HG02610 (cell line): Measurements from ENCODE around the gene ATP2A3.

Source experiments
- ATAC-seq: cut with Tn5 transposase; IDR thresholded peaks from one replicate; pipeline ENCODE4 v1.9.1; 2021; ENCODE audit warnings: mild to moderate bottlenecking, moderate library complexity; ENCODE audit not compliant: unreplicated experiment

ATP2A3 gene

GRCh38 chr17:3974138-3974687 is 10.0 kb upstream of the ATP2A3 start:
- ATAC-seq, result no peak

- no peak for ATAC-seq
Measured at GRCh38 chr17:3973495-3974137, 9.4 kb upstream of the ATP2A3 start.

GRCh38 chr17:3972931-3973330 is 8.7 kb upstream of the ATP2A3 start:
- ATAC-seq, result no peak

GRCh38 chr17:3972281-3972731 is 8.1 kb upstream of the ATP2A3 start:
- no peak for ATAC-seq

GRCh38 chr17:3970668-3971067 is 6.4 kb upstream of the ATP2A3 start:
- ATAC-seq, result no peak

GRCh38 chr17:3969963-3970362 is 5.7 kb upstream of the ATP2A3 start:
- no peak for ATAC-seq

GRCh38 chr17:3968886-3969524 is 4.8 kb upstream of the ATP2A3 start:
- ATAC-seq, result no peak

- no peak for ATAC-seq
Measured at GRCh38 chr17:3968015-3968414, 3.8 kb upstream of the ATP2A3 start.

GRCh38 chr17:3966720-3967363 is 2.6 kb upstream of the ATP2A3 start:
- ATAC-seq, result no peak

GRCh38 chr17:3965118-3965800 is 1.0 kb upstream of the ATP2A3 start:
- ATAC-seq, result peak; percentile 41

- ATAC-seq, result no peak
Measured at GRCh38 chr17:3963237-3964201, 718 bp downstream of the ATP2A3 start.

- ATAC-seq, result no peak
Measured at GRCh38 chr17:3962965-3963236, 1.3 kb downstream of the ATP2A3 start.

GRCh38 chr17:3962217-3962964 is 1.8 kb downstream of the ATP2A3 start:
- ATAC-seq, result no peak

GRCh38 chr17:3961564-3962047 is 2.6 kb downstream of the ATP2A3 start:
- ATAC-seq, result no peak

GRCh38 chr17:3960764-3961163 is 3.5 kb downstream of the ATP2A3 start:
- ATAC-seq, result no peak

GRCh38 chr17:3959921-3960601 is 4.2 kb downstream of the ATP2A3 start:
- ATAC-seq, result no peak

- ATAC-seq, result no peak
Measured at GRCh38 chr17:3959295-3959899, 4.8 kb downstream of the ATP2A3 start.

- ATAC-seq, result no peak
Measured at GRCh38 chr17:3957735-3958599, 6.3 kb downstream of the ATP2A3 start.
